Measurements from ENCODE around the gene SEL1L3.
"Not testable (repeated sequence)": the region's sequence is repeated elsewhere in the genome, so short reads cannot be mapped to it uniquely, and the experiment has no call there.

Gene SEL1L3

DNA sequence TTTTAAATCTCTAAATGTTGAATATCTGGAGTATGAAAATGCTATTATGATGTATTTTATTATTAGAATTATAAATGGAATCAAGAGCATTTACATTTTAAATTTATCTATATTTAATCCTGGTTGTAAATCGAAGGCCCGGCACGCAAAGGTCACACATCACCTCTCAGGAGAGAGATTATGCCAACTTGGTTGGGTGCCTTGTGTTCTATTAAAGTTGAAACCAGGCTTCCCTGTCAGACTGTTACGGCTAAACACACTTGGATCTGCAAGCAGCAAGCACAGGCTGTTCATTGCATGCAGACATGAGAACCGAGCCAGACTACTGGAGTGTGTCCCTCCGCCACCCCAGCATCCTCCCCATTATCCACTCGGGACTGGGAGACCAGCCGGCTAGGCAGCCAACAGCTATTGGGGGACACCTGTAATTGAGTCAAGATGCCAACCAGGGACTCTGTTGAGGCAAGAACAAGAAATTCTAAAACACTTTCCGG lies 16.4 kb upstream of the SEL1L3 start:
- no peak for DNase-seq

DNA sequence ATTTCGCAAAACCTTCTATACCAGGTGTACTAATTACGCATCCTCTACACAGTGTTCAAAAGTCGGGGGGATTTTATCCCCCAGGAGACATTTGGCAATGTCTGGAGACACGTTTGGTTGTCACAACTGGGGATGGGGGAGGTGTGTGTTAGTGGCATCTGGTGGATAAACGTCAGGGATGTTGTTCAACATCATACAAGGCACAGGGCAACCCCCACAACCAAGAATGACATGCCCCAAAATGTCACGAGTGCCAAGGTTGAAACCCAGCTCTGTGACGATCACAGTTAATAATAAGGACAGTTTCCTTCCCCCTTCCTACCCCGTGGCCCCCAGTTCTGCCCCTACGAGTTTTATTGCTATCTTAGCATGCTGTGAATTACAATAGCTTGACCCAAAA lies 15.9 kb upstream of the SEL1L3 start:
- DNase-seq = peak in 1 of 2 donors; percentile 56

DNA sequence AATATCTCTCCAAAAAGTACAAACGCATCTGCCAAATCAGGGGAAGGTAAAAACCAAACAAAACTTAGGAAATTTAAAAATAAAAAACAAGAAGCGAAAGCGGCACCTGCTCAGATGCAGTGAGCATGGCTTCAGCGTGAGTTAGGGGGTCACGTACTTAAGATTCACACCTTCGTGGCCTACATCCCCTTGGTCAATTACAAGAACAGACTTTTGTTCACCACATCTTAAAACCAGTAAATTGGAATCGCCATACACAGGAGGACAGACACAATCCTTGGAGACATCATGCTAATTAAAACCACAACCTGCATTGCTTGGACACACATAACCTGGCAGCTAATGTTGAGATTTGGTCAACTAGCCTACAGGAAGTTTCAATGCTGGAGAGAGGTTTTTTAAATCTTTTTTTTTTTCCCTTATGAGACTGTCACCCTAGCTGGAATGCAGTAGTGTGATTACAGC lies 12.5 kb upstream of the SEL1L3 start:
- DNase-seq = peak in 1 of 2 donors; percentile 63

- no peak for DNase-seq
Observed at GRCh38 chr4:25874655-25875054, 11.9 kb upstream of the SEL1L3 start.

- no peak for DNase-seq
Observed at GRCh38 chr4:25873632-25874129, 10.9 kb upstream of the SEL1L3 start.

DNA sequence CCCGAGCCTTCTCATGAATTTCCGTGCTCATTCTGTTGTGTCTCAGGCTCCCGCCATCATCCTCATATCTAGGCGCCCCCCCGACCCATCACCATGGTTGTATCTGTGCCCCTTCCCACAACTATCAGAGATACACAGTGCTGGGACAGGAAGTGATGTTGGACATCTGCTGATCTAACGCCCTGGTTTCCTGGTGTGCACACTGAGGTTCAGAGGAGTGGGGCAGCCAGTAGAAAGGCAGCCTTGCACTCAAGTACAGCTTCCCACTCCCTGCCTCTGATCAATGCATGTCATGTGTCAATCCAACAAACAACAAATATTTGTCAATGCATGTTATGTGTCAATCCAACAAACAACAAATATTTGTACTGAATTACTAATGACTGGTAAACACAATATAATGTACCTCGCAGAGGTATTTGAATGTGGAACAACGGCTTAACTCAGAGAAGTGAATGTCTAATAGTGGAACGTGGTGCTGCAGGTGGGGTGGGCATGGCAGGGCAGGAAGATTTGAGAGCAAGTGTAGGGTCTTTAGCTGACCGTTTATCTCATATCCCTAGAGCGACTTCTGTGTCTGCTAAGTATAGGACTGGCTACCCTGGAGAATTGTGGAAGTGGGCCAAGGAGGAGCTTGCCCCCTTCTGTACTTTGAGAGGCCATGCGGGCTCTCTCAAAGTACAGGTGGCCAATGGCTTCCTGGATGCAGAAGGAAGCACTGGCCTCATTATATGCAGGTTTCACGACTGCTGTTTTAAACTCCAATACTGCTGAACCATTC lies 10.3 kb upstream of the SEL1L3 start:
- DNase-seq = no peak

- no peak for DNase-seq
Observed at GRCh38 chr4:25870081-25870480, 7.3 kb upstream of the SEL1L3 start.

- DNase-seq = no peak
Observed at GRCh38 chr4:25867781-25868294, 5.0 kb upstream of the SEL1L3 start.

DNA sequence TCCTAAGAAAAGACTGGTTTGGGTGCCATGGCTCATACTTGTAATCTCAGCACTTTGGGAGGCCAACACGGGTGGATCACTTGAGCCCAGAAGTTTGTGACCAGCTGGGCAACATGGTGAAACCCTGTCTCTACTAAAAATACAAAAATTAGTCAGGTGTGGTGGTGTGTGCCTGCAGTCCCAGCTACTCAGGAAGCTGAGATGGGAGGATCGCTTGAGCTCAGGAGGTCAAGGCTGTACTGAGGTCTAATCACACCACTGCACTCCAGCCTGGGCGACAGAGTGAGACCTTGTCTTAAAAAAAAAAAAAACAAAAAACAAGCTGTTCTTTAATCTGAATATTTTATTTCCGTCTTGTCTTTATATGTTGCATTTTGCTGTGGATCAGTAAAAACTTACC lies 3.6 kb upstream of the SEL1L3 start:
- not testable (repeated sequence) for DNase-seq

- no peak for DNase-seq
Observed at GRCh38 chr4:25865586-25865985, 2.8 kb upstream of the SEL1L3 start.

- DNase-seq = no peak
Observed at GRCh38 chr4:25863831-25864418, 1.1 kb upstream of the SEL1L3 start.

DNA sequence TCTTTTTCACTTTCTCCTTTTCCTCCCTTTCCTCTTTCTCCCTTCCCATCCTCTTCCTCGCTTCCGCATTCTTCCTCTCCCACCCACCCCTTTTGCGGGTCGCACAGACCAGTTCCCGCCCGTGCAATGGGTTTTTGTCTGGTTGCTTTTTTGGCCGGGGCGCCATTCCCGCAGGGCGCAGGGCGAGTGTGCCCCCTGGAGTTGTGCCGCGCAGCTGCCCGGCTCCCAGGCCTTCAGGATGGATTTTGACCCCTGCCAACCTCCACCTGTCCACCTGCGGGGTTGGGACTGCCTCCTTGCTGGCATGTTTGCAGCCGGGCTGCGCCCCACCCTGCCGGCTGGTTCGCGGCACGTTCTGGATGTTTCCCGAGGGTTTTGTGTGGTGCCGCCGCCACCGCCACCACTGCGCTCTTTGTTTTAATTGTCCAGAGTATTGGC lies 578 bp upstream of the SEL1L3 start:
- peak in 1 of 2 donors; percentile 30 for DNase-seq

DNA sequence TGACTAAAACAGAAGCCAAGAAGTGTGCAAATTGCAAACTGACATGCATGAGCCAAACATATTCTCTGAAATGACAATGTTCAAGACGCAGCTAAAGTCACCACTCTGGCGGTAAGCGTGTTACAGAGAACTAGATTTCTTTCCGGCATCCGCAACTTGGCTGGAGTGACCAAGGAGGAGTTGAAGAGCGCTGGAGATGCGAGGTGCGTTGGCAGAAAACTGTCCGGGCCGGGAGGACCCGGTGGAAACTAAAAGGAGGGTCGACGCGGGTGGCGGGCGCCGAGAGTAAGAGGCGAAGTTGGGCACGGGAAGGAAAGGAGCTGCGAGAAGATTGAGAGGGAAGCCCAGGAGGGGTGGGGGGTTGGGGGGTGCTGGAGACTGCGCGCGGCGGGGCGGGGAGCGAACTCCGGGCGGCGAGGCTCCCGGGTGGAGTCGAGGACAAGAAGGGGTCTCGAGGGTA lies 807 bp downstream of the SEL1L3 start:
- peak; percentile 37 to 40 for DNase-seq

DNA sequence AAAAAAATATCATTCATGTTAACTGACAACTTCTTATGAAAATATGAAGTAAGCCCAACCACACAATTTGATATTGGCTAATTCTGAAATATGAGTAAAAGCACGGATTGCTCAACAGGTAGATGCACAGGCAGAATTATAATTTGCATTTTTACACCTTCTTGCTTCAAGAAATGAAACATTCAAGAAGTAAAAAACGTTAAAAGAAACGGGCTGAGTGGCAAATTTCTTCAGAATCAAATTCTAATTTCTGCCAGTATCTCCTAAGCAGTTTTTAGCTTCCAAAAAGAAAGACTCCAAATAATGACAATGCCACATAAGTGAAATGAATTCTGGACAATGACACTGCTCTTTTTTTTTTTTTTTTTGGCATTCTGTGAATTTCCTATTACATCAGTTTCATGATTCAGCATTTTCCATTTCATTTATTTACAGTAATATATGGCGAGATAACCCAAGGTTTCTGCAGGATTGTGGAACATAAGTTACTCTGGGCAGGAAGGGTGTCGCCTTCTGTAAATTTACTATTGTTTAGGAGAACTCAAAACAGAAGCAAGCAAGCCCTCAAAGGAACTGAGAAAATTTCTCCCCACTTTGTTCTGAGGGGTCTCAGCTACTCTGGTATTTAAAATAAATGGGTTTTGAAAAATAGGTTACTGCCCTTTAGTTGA lies 1.4 kb downstream of the SEL1L3 start:
- DNase-seq = peak in 1 of 2 donors; percentile 32

DNA sequence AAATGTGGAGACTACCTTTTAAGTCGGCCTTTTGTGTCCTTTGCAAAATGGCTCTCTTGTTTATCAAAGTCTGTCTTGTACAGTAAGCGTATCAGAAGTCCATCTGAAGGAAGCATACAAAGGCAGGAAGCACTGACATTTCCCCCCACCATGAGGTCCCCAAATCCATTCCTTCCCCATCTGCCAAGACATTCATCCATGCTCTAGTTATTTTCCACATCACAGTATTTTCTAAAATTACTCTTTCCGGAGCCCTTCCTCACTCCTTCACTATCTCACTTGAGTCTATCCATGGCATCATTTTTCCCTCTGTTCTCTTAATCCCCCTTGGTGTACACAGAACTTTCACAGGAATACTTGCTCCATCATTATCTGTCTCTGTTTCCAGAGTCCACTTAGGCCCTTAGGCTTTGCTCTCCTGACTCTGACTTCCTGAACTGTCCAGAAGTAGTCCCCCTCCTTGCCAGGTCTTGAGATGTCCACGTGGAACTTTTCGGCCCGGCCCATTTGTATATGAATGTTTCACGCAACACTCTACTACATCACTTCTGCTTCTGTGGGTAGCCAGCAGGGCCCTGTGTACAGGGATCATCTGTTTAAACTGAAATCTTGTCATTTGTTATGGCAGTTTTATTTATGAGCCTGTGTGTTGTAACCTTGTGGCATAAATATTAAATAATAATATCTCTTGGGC lies 2.1 kb downstream of the SEL1L3 start:
- DNase-seq = peak; percentile 45 to 58

GRCh38 chr4:25859429-25860148 lies 3.2 kb downstream of the SEL1L3 start:
- peak; percentile 38 to 74 for DNase-seq

GRCh38 chr4:25857851-25858400 lies 4.9 kb downstream of the SEL1L3 start:
- DNase-seq = no peak

GRCh38 chr4:25857403-25857802 lies 5.4 kb downstream of the SEL1L3 start:
- DNase-seq = peak in 1 of 2 donors; percentile 30

DNA sequence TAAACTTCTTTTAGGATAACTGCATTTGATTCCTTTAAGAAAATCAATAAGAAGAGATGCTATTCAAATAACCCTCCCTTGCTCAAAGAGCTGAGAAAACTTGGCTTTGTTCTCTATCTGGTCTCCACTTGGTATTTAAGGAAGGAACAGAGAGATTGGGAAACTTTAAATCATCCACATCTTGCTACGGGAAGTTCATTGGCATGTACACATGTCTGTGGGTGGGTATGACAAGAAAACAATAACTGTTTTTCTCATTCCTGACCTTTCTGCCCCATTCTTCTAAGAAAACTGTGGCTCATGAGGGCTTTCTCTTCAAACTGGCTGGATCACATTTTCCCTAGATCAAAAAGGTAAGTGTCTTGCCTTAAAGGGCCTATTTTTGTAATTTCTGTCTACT lies 6.0 kb downstream of the SEL1L3 start:
- no peak for DNase-seq

GRCh38 chr4:25852103-25852502 lies 10.7 kb downstream of the SEL1L3 start:
- no peak for DNase-seq

GRCh38 chr4:25847329-25847728 lies 15.5 kb downstream of the SEL1L3 start:
- no peak for DNase-seq

Measured in CD4-positive, alpha-beta T cell treated with Interferon alpha-2 for 1 hour (primary cell).